Tibial nerve (tissue), 3 donors: ENCODE data around the gene BID.

ENCODE experiments used
- CTCF ChIP-seq, 5 experiments: fragments of 200-600 bp in 3 of 5; fragments of 450-650 bp in 2 of 5; sonication (generic) in 3 of 5; IDR thresholded peaks; one replicate each; pipeline ENCODE4 v1.5.1; 2016 to 2019; ENCODE audit warnings: antibody characterized with exemption in 5 of 5, mild to moderate bottlenecking in 3 of 5, moderate library complexity in 2 of 5
- POLR2A ChIP-seq, 2 donors: fragments of 450-650 bp; IDR thresholded peaks; one replicate each; pipeline ENCODE4 v1.6.1; 2017; ENCODE audit warnings: antibody characterized with exemption in 2 of 2, mild to moderate bottlenecking in 2 of 2, moderate library complexity in 2 of 2

GRCh38 chr22:17783312-17783711 is 9.0 kb upstream of the BID start:
- TF ChIP-seq CTCF (IDR thresholded peaks at IDR 0.05) (no peak), POLR2A (IDR thresholded peaks at IDR 0.05) (no peak)
